Chondrocyte (in vitro differentiated cells): ENCODE data around the gene GUCY1B1. TPM values are rescaled to one million over a fixed set of nuclear protein-coding genes. Genes with fewer than 3 reads are reported as not detected.

ENCODE experiments used
- DNase-seq: peaks from one replicate; pipeline ENCODE4 v3.0.0; 2021; ENCODE audit warnings: mixed read lengths, low spot score
- H3K27ac Mint-ChIP-seq: one replicate; pipeline ENCODE4 v1.8.0; 2021; ENCODE audit warnings: mild to moderate bottlenecking, moderate library complexity, mixed read lengths; ENCODE audit not compliant: unreplicated experiment
- H3K27me3 Mint-ChIP-seq: 2 replicates; pipeline ENCODE4 v1.8.0; 2021; ENCODE audit warnings: low read depth, mixed read lengths
- H3K36me3 Mint-ChIP-seq: 2 replicates; pipeline ENCODE4 v1.8.0; 2021; ENCODE audit warnings: low read depth, mixed read lengths
- H3K4me1 Mint-ChIP-seq: 2 replicates; pipeline ENCODE4 v1.8.0; 2021; ENCODE audit warnings: low read depth, mild to moderate bottlenecking, mixed read lengths
- H3K4me3 Mint-ChIP-seq: one replicate; pipeline ENCODE4 v1.8.0; 2021; ENCODE audit warnings: mild to moderate bottlenecking, moderate library complexity, mixed read lengths; ENCODE audit not compliant: unreplicated experiment
- H3K9me3 Mint-ChIP-seq: 2 replicates; pipeline ENCODE4 v1.8.0; 2021; ENCODE audit warnings: low read depth, mixed read lengths
- CTCF ChIP-seq: fragments of 200-600 bp; sonication (generic); IDR thresholded peaks from 2 replicates; pipeline ENCODE4 v1.5.0; 2021; ENCODE audit warnings: antibody characterized with exemption, mild to moderate bottlenecking, moderate library complexity
- total RNA-seq: library from RNA; stranded (reverse); gene quantifications from 3 replicates; pipeline ENCODE4 v1.2.1, GENCODE V29; 2021

Gene GUCY1B1
- total RNA-seq, 1 donor from 2014 or later = 20.5 TPM

GRCh38 chr4:155748039-155748438 is 10.8 kb upstream of the GUCY1B1 start:
- no peak for TF ChIP-seq CTCF
- Mint-ChIP-seq H3K36me3 (peaks cover 1% of the 10 kb centered on the region), H3K27ac (no peak overlapping the region), H3K9me3 (peaks cover 3% of the 10 kb centered on the region), H3K4me3 (no peak overlapping the region), H3K4me1 (no peaks in the 10 kb centered on the region), H3K27me3 (no peaks in the 10 kb centered on the region)
- DNase-seq = no peak

DNA sequence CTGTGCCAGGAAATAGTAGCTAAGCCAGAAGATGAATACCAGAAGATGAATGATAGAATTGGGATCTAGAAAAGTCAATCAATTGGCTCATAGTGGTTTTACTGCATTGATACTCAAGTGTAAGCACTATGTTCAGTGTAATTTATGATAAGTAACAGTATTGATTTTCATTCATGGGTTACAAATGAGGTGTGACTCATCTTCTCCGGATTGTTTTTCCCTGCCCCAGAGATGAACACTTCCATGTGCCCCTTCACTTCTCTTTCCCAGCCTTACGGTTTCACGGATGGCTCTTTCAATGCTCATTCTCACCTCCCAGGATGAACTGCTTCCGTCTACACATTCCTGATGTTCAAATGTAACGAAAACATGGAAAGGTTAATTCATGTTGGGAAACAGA is 9.8 kb upstream of the GUCY1B1 start:
- no peak for DNase-seq
- peaks cover 3% of the 10 kb centered on the region for H3K9me3 Mint-ChIP-seq
- no peak for TF ChIP-seq CTCF
- no peaks in the 10 kb centered on the region for H3K36me3 Mint-ChIP-seq
- H3K4me1 Mint-ChIP-seq = no peaks in the 10 kb centered on the region
- no peak overlapping the region for H3K27ac Mint-ChIP-seq
- H3K27me3 Mint-ChIP-seq = no peaks in the 10 kb centered on the region
- no peak overlapping the region for H3K4me3 Mint-ChIP-seq

DNA sequence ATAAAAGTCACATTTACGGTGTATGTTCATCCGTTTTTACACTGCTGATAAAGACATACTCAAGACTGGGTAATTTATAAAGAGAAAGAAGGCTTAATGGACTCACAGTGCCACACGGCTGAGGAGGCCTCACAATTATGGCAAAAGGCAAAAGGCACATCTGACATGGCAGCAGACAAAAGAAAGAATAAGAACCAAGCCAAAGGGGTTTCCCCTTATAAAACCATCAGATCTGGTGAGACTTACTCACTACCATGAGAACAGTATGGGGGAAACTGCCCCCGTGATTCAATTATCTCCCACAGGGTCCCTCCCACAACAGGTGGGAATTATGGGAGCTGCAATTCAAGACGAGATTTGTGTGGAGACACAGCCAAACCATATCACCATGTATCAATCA is 7.3 kb upstream of the GUCY1B1 start:
- Mint-ChIP-seq H3K27me3 (no peaks in the 10 kb centered on the region), H3K9me3 (no peaks in the 10 kb centered on the region), H3K36me3 (no peaks in the 10 kb centered on the region), H3K4me1 (no peaks in the 10 kb centered on the region), H3K4me3 (no peak overlapping the region), H3K27ac (no peak overlapping the region)
- no peak for DNase-seq
- no peak for TF ChIP-seq CTCF

DNA sequence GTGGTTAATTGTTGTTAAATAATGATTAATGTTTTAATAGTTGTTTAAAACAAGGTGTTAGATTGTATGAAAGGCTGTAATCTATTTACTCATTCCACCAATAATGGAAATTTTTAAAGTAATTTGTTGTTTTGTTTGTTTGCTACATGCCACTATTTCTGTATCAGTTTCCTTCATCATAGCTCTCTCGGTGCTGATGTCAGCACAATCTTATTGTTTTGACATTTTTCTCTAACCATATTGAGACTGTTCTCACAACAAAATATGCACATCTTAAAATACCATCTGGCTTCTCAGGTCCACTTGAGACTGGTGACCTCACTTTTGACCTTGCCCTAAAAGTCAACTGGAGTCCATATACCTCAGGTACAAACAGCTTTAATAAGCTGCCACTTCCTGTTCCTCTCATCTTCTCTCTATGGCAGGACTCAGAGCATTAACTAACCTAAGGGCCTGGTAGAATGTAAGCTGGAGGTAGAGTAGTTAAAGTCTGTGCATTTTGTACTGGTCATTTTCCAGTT is 1.0 kb upstream of the GUCY1B1 start:
- no peaks in the 10 kb centered on the region for H3K36me3 Mint-ChIP-seq
- no peak for TF ChIP-seq CTCF
- H3K27ac Mint-ChIP-seq = no peak overlapping the region
- no peak overlapping the region for H3K4me3 Mint-ChIP-seq
- no peaks in the 10 kb centered on the region for H3K27me3 Mint-ChIP-seq
- peaks cover 2% of the 10 kb centered on the region for H3K9me3 Mint-ChIP-seq
- peaks cover 22% of the 10 kb centered on the region for H3K4me1 Mint-ChIP-seq
- DNase-seq = no peak

- peak overlapping the region; percentile 71 for H3K4me3 Mint-ChIP-seq
- H3K36me3 Mint-ChIP-seq = no peaks in the 10 kb centered on the region
- DNase-seq = peak; percentile 89
- H3K27me3 Mint-ChIP-seq = no peaks in the 10 kb centered on the region
- peaks cover 2% of the 10 kb centered on the region for H3K9me3 Mint-ChIP-seq
- H3K4me1 Mint-ChIP-seq = peaks cover 26% of the 10 kb centered on the region
- TF ChIP-seq CTCF = no peak
- H3K27ac Mint-ChIP-seq = peak overlapping the region; percentile 45
Measured at GRCh38 chr4:155759372-155760252, 791 bp downstream of the GUCY1B1 start.
